EH (cell line): ENCODE results near the gene FBLN7.
A peak's percentile ranks its signal among the peaks of the same experiment; 100 is the strongest.

Source experiments
- DNase-seq: peaks from one replicate; pipeline ENCODE4 v3.0.0-alpha.2; 2015; ENCODE audit warnings: low read depth

FBLN7 gene

DNA sequence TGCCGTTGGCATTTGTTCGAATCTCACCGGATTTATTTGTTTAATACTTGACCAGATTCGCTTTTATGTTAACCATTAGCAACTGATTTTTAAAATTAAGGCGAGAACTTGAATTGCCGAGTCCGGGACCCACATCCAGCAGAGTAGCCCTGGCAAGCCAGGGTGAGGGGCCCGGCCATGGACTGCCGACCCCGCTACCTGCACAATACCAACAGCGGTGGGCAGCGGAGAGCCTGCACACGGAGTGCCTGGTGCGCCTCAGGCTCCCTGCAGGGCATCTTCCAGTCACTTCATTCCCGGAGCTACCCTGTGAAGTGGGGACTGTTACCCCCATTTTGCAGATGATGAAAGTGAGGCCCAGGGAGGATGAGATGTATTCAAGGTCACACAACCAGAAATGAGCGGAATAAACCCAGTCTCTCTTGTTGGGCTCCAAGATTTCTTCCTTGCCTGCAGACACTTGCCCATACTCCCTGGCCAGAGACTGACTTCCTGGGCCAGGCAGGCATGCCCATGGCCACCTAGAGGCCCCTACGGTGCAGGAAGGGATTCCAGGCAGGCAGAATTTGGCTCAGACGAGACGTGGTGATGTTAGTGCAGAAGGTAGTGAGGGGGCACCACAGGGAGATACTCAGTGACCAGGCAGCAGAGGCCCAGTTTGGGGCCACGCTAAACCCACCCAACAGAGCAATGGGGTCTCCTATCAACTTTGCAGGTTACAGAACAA, 2.9 kb downstream of the FBLN7 start:
- DNase-seq: no peak

DNA sequence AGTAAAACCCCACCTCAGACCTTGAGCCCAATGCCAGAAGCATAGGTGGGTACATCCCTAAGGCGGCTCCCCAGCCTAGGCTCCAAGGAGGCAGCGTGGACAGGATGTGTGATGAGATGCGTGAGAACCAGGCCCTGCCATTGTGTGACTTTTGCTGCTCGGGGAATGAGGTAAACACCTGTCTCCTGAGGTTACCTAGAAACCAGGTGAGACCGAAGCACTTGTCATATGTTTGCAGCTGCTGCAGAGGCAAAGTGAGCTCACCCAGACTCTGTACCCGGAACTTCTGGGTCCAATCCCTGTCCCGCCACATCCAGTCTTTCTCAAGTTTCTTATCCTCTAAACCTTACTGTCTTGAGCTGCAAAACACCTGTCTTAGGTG, 3.4 kb downstream of the FBLN7 start:
- DNase-seq: no peak

DNA sequence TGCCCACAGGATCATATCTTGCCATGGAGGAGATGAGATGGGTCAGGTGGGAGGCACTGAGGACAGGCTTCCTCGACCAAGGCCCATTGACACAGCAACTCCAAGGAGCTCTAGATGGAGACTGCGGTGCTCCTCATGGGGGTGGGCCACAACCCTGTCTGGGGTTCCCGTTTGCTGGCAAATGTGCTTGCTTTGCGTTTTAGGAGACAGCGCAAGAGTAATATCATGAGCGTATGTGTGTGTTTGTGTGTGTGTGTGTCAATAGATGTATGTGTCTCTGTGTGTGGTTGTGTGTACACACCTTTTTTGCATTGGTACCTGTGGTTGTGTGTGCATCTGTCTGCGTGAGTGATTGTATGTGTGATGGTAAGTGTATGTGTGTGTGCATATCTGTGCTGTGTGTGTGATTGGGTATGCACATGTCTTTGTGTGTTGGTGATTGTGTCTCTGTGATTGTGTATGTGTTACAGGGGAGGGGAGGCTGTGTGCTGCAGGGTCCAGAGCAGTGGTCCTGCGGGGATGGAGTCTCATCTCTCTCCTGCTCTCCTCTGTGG, 4.4 kb downstream of the FBLN7 start:
- no peak for DNase-seq

DNA sequence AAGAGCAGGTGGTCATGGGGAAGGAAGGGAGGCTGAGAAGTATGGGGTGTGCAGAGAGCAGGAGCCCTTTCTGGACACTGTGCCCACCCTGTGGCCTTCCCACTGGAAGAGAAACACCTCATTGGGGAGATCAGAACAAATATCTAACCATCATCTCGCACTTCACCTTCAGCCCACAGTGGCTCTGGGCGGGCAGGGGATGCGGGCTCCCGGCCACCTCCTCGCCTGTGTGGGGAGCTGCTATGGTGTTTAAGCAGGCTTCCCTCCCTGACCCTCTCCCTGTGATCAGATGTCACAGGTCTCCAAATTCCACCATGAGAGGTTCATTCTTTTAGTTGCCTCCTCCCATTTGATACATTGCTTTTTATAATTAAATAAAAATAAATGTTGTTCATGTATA, 5.0 kb downstream of the FBLN7 start:
- no peak for DNase-seq

DNA sequence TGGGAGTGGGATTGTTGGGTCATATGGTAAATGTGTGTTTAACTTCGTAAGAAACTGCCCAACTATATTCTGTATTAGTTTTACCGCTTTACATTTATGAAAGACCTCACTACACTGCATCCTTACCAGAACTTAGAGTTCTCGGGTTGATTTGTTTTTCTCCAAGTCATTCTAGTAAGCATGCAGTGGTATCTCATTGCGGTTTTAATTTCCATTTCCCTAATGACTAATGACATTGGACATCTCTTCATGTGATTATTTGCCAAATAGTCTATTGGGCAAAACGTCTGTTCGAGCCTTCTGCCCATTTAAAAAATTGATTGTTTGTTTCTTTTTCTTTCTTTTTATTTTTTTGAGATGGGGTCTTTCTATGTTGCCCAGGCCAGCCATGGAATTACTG, 6.8 kb downstream of the FBLN7 start:
- peak; percentile 21 for DNase-seq

DNA sequence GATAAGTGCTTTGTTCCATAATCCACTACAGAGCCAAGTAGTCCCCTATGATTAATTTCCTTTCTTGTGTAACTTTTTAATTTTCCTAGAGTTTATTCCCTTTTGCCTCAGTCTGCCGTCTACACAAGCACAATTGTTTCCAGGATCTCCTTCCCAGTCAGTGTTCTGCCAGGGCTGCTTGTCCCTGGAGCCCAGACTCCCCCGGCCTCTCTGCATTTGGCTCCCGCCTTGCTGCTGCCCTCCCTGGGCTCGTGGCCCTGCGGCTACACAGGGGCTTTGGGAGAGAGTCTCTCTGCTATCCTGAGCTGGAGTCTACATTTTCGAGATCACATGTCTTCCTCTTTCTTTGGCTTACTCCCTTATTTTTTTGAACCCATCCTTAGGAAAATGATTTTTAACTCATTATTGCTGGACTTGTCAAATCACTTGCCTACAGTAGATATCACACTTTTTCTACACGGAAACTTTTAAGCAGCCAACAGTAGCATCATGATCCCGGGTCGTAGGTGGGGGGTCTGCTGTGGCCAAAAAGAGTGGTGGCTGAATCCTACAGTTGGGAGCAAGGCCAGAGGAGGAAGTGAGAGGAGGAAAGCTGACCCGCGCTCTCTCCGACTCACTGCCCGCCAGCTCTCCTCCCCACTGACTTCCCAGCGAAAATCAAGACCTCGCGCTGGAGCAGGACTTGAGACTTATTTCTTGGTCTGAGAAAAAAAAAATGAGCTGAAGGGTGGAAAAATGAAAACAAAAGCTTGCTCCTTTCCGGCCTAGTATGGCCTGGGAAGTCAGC, 9.4 kb downstream of the FBLN7 start:
- DNase-seq: no peak

DNA sequence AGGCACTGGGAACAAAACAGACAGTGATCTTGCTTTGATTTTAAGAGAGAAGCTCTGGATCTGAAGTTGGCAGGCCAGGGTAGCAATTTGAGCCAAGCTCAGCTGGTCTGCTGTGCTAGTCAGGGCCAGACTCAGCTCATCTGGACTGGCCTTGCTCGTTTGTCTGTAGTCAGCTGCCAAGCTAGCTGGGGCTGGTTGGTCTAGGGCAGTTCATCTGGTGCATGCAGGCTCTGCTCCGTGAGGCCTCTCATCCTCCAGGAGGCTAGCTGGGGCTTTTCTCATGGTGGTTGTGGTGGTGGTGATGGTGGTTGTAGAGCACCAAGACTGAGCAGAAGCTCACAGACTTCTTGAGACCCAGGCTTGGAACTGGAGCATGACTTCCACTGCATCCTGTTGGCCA, 10.3 kb downstream of the FBLN7 start:
- DNase-seq: no peak

DNA sequence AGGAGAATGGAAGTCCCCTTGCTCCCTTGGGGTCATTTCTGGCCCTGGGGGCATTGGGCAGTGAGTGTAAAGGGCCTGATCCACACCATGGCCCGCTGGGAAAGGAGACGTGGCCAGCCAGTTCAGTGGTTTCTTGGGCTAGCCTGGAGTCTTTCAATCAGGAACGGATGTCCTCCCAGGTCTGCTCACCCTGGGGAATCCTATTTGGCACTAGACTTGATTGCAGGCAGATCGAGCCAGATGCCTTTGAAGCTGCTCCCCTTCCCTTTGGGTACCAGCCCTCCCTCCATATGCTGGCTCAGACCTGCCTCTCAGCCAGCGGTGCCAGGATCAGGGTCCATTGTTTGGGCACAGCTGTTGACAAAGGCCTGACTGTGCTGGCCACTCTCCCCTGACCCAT, 11.0 kb downstream of the FBLN7 start:
- DNase-seq: no peak

DNA sequence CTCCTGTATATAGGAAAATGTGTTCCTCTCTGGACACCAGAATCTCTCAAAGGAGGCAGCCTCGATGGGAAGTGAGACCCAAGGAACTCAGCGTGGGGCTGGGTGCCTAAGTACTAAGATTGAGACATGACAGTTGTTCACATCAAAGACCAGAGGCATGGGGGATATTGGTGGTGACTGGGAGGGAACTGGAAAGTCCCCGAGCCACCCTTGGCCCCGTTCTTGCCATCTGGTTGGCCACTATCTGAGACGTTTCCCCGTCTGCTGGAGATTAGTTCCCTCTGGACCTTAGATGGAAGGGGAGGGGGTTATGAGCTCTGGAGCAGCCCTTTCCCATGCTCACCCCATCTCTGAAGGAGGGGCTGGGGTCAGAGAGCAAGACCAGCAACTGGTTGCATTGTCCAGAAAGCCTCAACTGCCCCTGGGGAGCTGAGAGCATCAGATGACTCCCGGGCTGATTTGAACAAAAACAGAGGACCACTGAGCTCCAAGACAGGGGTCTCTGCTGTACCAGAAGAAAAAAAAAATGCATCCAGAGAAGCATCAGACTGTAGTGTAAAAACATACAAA, 11.8 kb downstream of the FBLN7 start:
- DNase-seq: no peak

DNA sequence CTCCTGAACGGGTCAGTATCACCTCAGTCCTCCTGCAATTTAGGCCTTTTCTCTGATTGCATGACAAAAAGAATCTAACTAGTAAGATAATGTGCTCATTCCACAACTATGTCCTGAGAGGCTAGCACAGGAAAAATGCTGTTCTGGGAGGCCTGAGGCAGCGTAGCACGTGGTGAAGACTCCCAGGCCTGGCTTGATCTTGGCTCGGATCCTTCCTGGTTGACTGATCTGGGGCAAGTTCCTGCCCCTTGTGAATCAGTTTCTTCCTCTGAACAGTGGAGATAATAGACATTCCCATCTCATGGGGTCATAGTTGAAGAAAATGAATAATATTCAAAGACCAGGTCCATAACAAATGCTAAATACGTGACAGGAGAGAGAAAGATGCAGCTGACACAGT, 12.3 kb downstream of the FBLN7 start:
- DNase-seq: peak; percentile 99

DNA sequence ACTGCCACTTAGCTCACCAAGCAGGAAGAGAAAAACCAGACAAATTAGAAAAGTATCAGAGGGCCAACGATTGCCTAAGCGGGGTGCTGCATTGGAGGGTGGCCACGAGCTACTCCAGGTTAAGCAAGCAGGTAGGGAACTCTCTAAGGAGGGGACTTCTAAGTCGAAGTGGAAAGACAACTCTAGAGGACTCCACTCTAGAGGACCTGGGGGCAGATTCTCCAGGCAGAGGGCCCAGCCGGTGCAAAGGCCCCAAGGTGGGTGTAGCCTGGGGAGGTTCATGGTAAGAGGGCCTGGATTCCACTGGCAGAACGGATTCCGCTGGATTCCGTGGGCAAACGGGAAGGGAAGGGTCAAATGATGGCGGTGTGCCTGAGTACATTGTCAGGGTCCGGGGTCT, 12.7 kb downstream of the FBLN7 start:
- no peak for DNase-seq

DNA sequence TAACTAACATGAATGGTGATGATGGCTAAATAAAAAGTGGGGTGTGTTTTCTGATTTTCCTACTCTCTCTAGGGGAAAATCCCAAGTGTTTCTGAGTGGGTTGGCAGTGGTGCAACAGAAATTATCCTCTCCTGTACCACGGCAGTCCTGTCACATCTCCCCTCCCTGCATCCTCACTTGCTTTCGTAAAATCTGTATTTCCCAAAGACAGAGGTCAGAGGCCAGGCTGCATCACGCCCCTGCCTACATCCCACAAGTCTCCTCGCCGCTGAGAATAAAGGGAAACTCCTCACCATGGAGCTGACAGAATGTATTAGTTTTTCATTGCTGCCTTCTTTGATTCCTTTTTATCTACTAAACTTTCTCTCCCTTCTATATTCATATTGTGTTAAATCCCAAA, 13.1 kb downstream of the FBLN7 start:
- no peak for DNase-seq

DNA sequence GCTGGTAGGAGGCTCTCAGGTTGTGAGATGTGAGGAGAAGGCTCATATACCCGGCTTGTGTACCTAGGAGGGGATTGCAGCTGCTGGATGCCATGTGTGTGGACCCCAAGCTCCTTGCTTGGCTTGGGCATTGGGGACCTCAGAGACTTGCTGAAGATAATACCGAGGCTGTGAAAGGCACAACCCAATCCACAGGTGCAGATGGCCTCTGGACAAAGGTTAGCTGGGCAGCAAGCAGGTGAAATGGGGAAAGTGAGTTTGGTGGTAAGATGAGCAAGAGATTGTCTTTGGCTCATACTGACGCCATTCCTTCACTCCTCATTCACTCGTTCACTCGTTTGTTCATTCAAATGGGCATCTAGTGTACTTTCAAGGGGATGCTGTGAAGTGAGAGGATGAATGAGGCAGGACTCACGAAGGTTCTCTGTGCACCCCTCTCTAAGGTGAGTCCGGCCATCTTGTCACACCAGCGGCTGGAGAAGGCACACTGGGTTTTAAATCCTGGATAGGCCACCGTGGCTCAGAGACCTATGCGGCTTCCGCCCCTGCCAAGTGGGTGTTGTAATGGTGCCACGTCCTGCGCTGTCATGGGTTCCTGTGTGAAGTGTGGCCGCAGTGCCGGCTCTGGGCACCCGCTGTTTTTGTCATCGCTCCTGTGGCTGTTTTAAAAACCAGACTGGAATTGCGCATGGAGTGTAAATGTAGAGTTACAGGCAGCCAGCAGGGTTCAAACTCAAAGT, 13.7 kb downstream of the FBLN7 start:
- DNase-seq: no peak

DNA sequence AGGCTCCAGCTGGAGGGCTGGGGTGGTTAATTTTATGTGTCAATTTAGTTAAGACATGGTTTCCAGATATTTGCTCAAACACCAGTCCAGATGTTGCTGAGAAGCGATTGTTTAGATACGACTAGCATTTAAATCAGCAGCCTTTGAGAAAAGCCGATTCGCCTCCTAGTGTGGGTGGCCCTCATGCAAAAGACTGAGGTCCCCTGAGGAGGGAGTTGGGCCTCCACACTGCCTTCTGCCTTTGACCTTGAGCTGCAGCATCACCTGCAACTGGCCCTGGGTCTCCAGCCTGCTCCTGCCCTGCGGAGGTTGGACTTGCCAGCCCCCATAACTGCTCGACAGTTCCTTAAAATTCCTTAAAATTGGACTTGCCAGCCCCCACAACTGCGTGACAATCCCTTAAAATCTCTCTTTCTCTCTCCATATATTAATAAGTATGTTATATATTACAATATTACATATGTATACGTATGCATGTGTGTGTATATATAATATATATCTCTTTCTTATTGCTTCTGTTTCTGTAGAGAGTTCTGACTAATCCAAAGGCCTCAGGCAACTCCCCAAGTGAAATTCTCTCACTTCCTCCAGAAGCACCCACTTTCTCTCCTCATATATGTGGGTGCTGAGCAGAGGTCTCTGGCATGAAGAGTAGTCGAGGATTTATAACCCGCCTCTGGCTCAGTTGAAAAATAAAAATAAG, 14.4 kb downstream of the FBLN7 start:
- no peak for DNase-seq

DNA sequence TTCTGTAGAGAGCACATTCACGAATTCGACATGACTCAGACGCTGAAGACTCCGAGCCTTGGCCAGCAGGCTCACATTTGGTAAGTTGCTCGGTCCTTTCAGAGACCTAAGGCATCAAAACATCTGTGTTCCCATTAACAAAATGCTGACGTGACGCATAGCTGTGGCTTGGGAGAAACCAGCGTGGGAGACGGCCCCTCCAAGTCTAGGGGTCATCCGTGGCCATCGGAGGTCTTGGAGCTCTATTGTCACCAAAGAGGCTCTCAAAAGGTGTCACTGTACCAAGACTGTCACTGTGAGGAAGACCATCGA, 14.9 kb downstream of the FBLN7 start:
- peak; percentile 97 for DNase-seq

DNA sequence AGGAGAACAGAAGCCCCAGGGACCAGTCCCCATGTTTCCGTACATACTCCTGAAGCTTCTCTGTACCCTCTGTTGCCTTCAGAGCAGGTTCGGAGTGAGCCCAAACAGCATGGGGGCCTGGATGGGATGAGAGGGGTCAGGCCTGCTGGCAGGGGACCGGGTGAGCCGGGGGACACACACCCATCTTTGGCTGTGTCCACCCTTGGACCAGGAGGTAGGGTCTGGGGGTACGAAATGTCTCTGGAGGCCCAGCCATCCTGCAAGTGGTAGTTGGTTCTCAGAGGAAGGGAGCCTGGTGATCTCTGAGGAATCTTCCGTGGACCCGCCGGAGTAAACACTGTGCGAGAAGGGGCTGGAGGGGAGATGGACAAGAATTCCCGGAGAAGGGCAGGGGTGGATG, 15.3 kb downstream of the FBLN7 start:
- no peak for DNase-seq

DNA sequence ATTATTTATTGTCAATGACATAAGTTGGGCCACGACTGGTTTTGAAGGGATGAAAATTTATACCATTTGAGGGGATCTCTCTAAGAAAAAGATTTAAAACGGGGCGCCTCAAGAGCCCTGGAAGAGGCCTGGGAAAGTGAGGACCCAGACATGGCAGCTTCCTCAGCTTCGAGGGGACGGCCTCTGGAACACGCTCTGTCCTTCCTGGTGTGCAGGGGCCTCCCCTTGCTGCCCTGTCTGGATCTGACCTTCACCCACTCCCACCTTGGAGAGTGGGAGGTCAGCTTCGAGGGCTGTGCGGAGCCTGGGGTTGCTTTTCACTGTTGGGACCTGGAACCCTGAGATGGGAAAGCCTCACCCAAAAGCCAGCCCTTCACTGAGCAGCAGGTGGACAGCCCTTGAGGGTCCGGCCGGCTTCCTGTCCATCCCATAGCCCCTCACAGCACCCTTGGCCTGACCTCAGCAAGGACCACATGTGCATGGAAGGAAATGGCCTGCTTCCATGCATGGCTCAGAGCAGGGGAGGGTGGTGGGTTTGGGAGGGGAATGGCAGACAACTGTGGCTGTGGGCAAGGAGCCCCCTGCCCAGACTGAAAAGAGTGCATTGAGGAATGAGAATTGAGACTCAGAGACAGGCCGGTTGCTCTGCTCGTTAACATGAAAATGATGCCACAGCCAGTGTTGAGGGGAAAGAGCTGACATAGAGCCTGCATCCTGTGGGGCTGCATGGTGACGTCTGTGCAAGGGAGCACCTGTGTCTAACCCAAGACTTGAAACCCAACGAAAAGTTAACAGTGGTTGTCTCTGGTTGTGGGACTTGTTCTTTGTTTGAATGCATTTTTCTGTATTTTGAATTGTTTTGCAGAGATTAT, 16.3 kb downstream of the FBLN7 start:
- no peak for DNase-seq

DNA sequence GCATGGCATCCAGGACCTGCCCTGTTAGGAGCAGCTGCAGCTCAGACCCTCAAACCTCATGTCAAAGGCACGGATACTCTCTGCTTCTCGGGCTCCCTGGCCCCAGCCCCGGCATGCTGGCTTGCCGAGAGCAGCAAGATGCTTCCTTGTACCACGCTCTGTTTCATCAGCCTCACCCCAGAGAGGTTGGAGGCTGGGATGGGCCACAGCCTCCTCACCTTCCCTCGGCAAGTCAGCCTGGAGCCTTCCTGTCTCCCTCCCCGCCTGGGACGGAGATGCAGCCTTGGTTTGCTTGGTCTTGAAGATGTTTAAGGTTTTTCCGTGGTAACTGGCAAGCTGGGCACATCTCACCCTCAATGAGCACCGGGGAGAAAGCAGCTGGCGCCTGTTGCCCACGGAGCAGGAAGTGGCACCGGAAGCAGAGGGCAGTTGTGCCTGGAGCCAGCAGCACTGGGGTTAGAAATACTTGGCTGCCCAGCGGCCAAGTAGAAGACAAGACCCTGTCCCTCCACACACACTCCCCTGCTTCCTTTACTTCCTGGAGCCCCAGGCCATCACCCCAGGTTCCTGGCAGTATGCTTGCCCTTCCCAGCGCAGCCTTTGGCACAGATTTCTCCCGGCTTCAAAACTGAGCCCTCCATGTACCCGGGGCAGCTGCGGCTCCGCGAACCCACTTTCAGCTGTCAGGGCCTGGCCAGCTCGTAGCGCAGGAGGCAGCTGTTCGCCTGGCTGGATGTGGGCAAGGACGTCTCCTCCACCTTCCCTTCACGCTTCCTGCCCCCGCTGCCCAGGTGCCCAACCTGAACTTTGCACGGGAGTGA, 17.4 kb downstream of the FBLN7 start:
- DNase-seq: no peak

DNA sequence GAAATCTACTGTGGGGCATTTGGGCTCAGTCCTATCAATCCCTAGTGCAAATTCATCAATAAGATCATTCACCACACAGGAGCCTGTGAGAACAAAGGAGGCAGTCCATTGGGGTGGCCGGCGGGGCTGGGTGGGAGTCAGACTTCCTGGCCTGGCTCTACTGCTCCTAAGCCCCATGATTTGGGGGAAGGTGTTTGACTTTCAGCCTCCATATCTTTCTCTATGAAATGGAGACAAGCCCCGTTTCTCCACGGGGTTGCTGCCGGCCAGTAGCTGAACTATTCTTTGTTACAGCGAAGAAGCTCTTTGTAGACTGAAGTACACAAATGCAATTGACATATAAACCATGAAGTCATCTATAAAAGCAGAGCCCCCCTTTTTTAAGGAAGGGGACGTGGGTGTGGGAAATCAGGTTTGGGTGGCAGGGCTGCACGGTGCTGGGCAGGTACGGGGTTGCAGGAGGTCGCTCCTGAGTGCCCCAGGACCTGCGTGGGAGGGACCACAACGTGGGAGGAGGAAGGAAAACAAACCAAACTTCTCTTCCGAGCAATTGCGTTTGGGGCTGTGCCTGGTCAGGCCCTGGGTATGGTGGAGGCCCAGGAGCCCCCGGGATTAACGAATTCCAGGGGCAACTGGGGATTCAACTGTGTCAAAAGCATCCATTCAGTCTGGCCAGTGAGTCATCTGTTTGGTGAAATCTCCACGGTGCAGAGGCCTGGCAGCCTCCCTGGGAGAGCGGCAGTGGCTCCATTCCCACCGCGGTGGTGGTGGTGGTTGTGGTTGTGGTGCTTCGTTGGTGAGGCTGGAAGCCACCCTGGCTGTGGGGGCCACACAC, 18.2 kb downstream of the FBLN7 start:
- peak; percentile 72 for DNase-seq
